UCSD-AML1 (cell line): Measurements from ENCODE around the gene MSMB.
"Not testable (repeated sequence)": the region's sequence is repeated elsewhere in the genome, so short reads cannot be mapped to it uniquely, and the experiment has no call there.

Experiments used
- DNase-seq: peaks from one replicate; lab custom pipeline; 2025; ENCODE audit not compliant: unreplicated experiment; lab: John Stamatoyannopoulos, UW

Gene MSMB

GRCh38 chr10:46046261-46046660 lies at the start of gene MSMB:
TSS of gene MSMB (minus strand) at chr10:46046269. CDS start at chr10:46046237, 32 bp downstream.
- no peak for DNase-seq

- DNase-seq: no peak
Observed at GRCh38 chr10:46094931-46095750, 49.1 kb upstream of the MSMB start.

GRCh38 chr10:46094197-46094500 lies 48.1 kb upstream of the MSMB start:
- DNase-seq: no peak

- not testable (repeated sequence) for DNase-seq
Observed at GRCh38 chr10:46093316-46094196, 47.5 kb upstream of the MSMB start.

DNA sequence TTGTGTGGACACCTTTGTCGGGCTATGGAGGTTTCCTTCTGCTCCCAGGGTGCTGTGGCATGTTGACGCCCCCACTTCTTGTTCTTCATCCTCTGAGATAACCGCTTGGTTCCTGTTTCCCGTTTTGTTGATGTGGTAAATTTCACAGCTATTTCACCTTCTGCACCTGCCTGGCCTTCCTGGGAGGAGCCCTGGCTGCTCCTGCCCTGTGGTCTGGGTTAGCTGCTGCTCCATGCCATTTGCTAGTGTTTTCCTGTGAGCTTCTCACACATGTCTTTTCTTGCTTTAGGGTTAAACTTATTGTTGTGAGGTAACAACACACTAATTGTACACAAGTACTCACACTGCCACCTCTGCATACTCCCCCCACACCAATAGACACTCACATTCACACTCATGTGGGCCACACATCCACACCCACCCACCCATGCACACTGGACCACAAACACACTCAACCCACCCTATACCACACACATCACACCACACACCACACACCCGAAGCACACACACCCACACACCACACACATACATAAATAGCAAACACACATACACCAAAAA lies 46.5 kb upstream of the MSMB start:
- DNase-seq: no peak

GRCh38 chr10:46091828-46092523 lies 45.9 kb upstream of the MSMB start:
- DNase-seq: no peak

GRCh38 chr10:46091080-46091827 lies 45.2 kb upstream of the MSMB start:
- no peak for DNase-seq

DNA sequence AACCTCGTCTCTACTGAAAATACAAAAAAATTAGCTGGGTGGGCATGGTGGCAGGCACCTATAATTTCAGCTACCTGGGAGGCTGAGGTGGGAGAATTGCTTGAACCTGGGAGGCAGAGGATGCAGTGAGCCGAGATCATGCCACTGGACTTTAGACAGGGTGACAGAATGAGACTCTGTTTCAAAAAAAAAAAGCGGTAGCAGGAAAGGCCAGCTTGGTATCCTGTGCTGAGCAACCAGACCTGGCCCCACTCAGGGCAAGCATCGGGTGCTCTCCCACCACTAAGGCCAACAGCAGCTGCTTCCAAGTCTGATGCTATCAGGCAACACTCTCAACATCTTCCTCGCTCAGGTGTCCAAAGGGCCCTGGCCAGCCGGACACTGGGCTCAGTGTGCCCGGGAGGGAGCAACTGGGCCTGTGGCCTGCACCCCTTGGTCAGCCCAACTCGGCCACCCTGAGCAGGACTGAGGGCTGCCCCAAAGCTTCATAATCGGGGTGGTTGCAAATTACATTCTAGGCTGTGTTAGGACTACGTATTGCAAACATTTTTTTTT lies 44.3 kb upstream of the MSMB start:
- DNase-seq: no peak

DNA sequence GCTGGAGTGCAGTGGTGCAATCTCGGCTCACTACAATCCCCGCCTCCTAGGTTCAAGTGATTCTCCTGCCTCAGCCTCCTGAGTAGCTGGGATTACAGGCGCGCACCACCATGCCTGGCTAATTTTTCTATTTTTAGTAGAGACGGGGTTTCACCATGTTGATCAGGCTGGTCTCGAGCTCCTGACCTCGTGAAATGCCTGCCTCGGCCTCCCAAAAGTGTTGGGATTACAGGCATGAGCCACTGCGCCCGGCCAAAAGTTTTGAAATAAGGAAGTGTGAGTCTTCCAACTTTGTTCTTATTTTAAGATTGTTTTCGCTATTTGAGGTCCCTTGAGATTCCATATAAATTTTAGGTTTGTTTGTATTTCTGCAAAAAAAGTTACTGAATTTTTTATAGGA lies 41.3 kb upstream of the MSMB start:
- not testable (repeated sequence) for DNase-seq

GRCh38 chr10:46084321-46085165 lies 38.5 kb upstream of the MSMB start:
- no peak for DNase-seq

- no peak for DNase-seq
Observed at GRCh38 chr10:46080886-46081285, 34.8 kb upstream of the MSMB start.

GRCh38 chr10:46079831-46080585 lies 33.9 kb upstream of the MSMB start:
- DNase-seq: no peak

- DNase-seq: no peak
Observed at GRCh38 chr10:46077731-46078413, 31.8 kb upstream of the MSMB start.

- DNase-seq: no peak
Observed at GRCh38 chr10:46077141-46077554, 31.1 kb upstream of the MSMB start.

- DNase-seq: no peak
Observed at GRCh38 chr10:46075869-46076268, 29.8 kb upstream of the MSMB start.

DNA sequence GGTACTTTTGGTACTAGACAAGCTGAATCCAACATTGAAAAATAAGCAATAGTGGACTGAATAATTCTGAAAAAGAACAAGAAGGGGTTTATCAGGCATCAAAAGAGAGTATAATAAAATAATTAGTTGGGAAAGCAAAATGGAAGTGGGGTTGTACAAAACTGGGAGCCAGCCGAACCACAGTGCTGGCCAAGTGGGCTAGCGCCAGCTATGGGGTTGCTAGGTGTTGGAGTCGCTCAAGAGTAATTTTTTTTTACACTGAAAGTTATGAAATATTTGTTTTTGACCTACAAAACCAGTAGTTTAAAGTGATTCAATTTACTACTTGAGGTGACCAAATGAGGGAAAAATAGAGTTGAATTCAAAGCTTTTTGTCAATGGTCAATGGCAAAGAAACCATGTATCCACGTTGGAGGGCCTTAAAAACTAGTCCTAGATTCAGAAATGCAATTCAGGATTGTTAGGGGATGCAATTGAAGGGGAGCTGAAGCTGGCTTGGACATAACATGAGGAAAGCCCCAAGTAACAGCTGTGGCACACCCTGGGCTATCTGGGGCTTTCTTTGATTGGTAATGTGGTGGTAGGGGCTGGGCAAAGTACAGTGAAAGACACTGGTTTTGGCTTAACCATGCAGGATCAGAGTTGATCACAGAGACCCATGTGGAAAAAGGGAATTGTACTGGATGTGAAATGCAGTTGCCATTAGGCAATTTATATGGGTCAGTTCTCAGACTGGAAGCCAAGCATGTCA lies 28.3 kb upstream of the MSMB start:
- no peak for DNase-seq

GRCh38 chr10:46073564-46073963 lies 27.5 kb upstream of the MSMB start:
- no peak for DNase-seq
